SK-N-SH treated with all-trans-retinoic acid at 6 μM for 48 hours (cell line): Measurements from ENCODE around the gene EXOSC5.

Experiments used
- ATAC-seq: fragments of 200-7000 bp; cut with Tn5 transposase; 3 replicates; pipeline ENCODE4 v1.9.1; 2020; ENCODE audit warnings: mild to moderate bottlenecking, moderate library complexity
- BACH2 ChIP-seq: fragments of 250-450 bp; sonication (Bioruptor Pico); IDR thresholded peaks from 2 replicates; pipeline ENCODE4 v1.9.0; 2021; ENCODE audit warnings: mild to moderate bottlenecking, borderline replicate concordance
- CREB5 ChIP-seq: fragments of 250-450 bp; sonication (Bioruptor Pico); IDR thresholded peaks from 2 replicates; pipeline ENCODE4 v1.5.1; 2020; ENCODE audit warnings: low read depth, mild to moderate bottlenecking, moderate library complexity
- CSDC2 ChIP-seq: fragments of 250-450 bp; sonication (Bioruptor Pico); IDR thresholded peaks from 2 replicates; pipeline ENCODE4 v1.5.0; 2020; ENCODE audit warnings: mild to moderate bottlenecking, moderate library complexity
- CSRNP3 ChIP-seq: fragments of 250-450 bp; sonication (Bioruptor Pico); IDR thresholded peaks from 2 replicates; pipeline ENCODE4 v1.5.1; 2021; ENCODE audit warnings: mild to moderate bottlenecking, moderate library complexity
- ESRRG ChIP-seq: fragments of 250-450 bp; sonication (Bioruptor Pico); IDR thresholded peaks from 2 replicates; pipeline ENCODE4 v1.6.1; 2021; ENCODE audit warnings: mild to moderate bottlenecking
- GLIS3 ChIP-seq: fragments of 250-450 bp; sonication (Bioruptor Pico); IDR thresholded peaks from 2 replicates; pipeline ENCODE4 v1.5.0; 2020; ENCODE audit warnings: mild to moderate bottlenecking, moderate library complexity
- ISL1 ChIP-seq: fragments of 250-450 bp; sonication (Bioruptor Pico); IDR thresholded peaks from 2 replicates; pipeline ENCODE4 v2.1.2; 2022; ENCODE audit warnings: mild to moderate bottlenecking, moderate library complexity
- OSR1 ChIP-seq: fragments of 250-450 bp; sonication (Bioruptor Pico); IDR thresholded peaks from 2 replicates; pipeline ENCODE4 v1.8.0; 2022; ENCODE audit warnings: moderate library complexity, mild to moderate bottlenecking, inconsistent platforms
- PATZ1 ChIP-seq: fragments of 250-450 bp; sonication (Bioruptor Pico); IDR thresholded peaks from 2 replicates; pipeline ENCODE4 v1.8.0; 2020; ENCODE audit warnings: mild to moderate bottlenecking, moderate library complexity, borderline replicate concordance
- POU6F1 ChIP-seq: fragments of 250-450 bp; sonication (Bioruptor Pico); IDR thresholded peaks from 2 replicates; pipeline ENCODE4 v1.8.0; 2021; ENCODE audit warnings: low read depth, mild to moderate bottlenecking, moderate library complexity, borderline replicate concordance
- RARB ChIP-seq: fragments of 250-450 bp; sonication (Bioruptor Pico); IDR thresholded peaks from 2 replicates; pipeline ENCODE4 v1.8.0; 2021; ENCODE audit warnings: mild to moderate bottlenecking, moderate library complexity
- SNAI2 ChIP-seq: fragments of 250-450 bp; sonication (Bioruptor Pico); IDR thresholded peaks from 2 replicates; pipeline ENCODE4 v1.5.0; 2020; ENCODE audit warnings: mild to moderate bottlenecking, moderate library complexity
- TCF4 ChIP-seq: fragments of 250-450 bp; sonication (Bioruptor Pico); IDR thresholded peaks from 2 replicates; pipeline ENCODE4 v1.8.0; 2021; ENCODE audit warnings: mild to moderate bottlenecking, moderate library complexity, borderline replicate concordance
- TOX ChIP-seq: fragments of 250-450 bp; sonication (Bioruptor Pico); IDR thresholded peaks from 2 replicates; pipeline ENCODE4 v1.8.0; 2021; ENCODE audit warnings: mild to moderate bottlenecking, moderate library complexity, borderline replicate concordance
- TSHZ2 ChIP-seq: fragments of 250-450 bp; sonication (Bioruptor Pico); IDR thresholded peaks from 2 replicates; pipeline ENCODE4 v1.5.0; 2020; ENCODE audit warnings: mild to moderate bottlenecking, moderate library complexity
- ZC3H10 ChIP-seq: fragments of 250-450 bp; sonication (Bioruptor Pico); IDR thresholded peaks from 2 replicates; pipeline ENCODE4 v1.5.1; 2021; ENCODE audit warnings: mild to moderate bottlenecking, moderate library complexity
- ZFP30 ChIP-seq: fragments of 450-650 bp; formaldehyde crosslinking; IDR thresholded peaks from 2 replicates; pipeline ENCODE4 v1.5.0; 2022; ENCODE audit warnings: mild to moderate bottlenecking, moderate library complexity
- ZNF70 ChIP-seq: fragments of 450-650 bp; formaldehyde crosslinking; IDR thresholded peaks from 2 replicates; pipeline ENCODE4 v1.5.0; 2020; ENCODE audit warnings: mild to moderate bottlenecking, moderate library complexity

Gene EXOSC5

GRCh38 chr19:41369769-41370168 lies 27.4 kb downstream of the EXOSC5 start:
- TF ChIP-seq TSHZ2 (CRISPR knock-in tag), result no peak
- TF ChIP-seq, all 23 proteins: peak for 0
- no peak for ATAC-seq

- ATAC-seq, result peak; percentile 57
- TF ChIP-seq ISL1, result peak; percentile 24; the same call in 1 of the 2 replicates
- TF ChIP-seq OSR1, result no peak
- TF ChIP-seq, all 23 proteins: peak for 1
These were observed 29.3 kb downstream of the EXOSC5 start for GRCh38 chr19:41367848-41368301.

- TF ChIP-seq PATZ1 (CRISPR knock-in tag) (no peak), CREB5 (no peak), OSR1 (no peak), TOX (no peak), BACH2 (CRISPR knock-in tag) (no peak), ISL1 (no peak), TSHZ2 (CRISPR knock-in tag) (no peak), ZC3H10 (CRISPR knock-in tag) (no peak), POU6F1 (no peak), CSRNP3 (CRISPR knock-in tag) (no peak), ESRRG (no peak), GLIS3 (CRISPR knock-in tag) (no peak), ZNF70 (CRISPR knock-in tag) (no peak), ZFP30 (CRISPR knock-in tag) (no peak), CSDC2 (CRISPR knock-in tag) (no peak), TCF4 (CRISPR knock-in tag) (no peak), RARB (CRISPR knock-in tag) (no peak), SNAI2 (CRISPR knock-in tag) (no peak)
- no peak for ATAC-seq
These were observed 31.1 kb downstream of the EXOSC5 start for GRCh38 chr19:41366089-41366488.
